COR-L47 (cell line): Measurements from ENCODE around the gene POLR1H.

Experiments used
- DNase-seq: peaks from one replicate; lab custom pipeline; 2025; lab: John Stamatoyannopoulos, UW

The POLR1H gene

DNA sequence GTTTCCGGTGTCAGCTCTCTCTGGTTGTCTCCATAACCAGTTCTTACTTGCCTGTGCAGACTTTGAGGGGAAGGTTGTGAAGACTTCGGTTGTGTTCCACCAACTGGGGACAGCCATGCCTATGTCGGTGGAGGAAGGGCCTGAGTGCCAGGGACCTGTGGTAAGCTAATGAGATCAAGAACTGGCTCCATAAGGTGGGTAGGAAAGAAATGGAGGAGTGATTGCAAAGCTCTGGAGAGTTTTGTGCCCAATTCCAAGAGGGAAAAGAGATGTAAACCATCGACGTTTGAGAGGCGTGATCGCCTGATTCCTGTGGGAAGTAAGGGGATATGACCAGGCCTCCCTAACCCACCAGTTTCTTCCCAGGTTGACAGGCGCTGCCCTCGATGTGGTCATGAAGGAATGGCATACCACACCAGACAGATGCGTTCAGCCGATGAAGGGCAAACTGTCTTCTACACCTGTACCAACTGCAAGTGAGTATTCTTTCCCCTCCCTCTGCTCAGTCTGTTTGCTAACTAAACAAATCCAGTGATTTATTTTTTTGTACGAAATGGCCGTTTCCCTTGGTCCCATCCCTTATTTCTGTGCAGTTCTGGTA, 893 bp downstream of the POLR1H start:
- no peak for DNase-seq

GRCh38 chr6:30062471-30063178, 1.6 kb downstream of the POLR1H start:
- DNase-seq, result no peak

DNA sequence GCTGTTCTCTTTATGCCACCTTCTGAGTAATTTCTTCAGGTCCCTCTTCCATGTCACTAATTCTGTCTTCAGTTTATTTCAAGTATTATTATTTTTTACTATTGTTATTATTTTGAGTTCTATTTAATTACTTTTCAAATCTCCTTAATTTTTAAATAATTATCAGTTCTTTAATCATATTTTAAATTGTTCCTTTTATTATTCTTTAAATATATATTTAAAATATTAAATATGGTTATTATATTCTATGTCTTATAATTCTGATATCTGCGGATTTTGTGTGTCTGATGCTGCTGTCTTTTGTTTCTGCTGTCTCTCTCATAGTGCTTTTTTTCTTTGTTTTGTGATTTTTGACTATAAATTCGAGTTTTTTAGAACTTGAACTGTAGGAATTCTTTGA, 2.2 kb downstream of the POLR1H start:
- no peak for DNase-seq

DNA sequence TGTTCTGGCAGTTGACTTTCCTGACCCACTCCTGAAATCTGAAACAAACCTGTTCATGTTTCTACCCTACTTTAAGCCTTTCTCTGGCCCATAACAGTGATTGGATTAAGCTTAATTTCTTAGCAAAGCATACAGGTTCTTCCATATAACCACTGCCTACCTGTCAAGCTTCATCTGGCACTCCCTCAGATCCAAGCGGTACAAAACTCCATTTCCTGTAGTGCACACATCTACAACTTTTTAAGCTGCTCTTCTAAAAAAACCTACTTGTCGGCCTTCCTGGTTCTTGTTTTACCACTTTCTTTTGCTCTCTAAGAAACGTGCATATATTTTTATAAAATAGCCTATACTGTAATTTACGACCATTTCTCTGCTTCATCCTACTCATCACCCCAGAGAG, 5.0 kb downstream of the POLR1H start:
- no peak for DNase-seq

DNA sequence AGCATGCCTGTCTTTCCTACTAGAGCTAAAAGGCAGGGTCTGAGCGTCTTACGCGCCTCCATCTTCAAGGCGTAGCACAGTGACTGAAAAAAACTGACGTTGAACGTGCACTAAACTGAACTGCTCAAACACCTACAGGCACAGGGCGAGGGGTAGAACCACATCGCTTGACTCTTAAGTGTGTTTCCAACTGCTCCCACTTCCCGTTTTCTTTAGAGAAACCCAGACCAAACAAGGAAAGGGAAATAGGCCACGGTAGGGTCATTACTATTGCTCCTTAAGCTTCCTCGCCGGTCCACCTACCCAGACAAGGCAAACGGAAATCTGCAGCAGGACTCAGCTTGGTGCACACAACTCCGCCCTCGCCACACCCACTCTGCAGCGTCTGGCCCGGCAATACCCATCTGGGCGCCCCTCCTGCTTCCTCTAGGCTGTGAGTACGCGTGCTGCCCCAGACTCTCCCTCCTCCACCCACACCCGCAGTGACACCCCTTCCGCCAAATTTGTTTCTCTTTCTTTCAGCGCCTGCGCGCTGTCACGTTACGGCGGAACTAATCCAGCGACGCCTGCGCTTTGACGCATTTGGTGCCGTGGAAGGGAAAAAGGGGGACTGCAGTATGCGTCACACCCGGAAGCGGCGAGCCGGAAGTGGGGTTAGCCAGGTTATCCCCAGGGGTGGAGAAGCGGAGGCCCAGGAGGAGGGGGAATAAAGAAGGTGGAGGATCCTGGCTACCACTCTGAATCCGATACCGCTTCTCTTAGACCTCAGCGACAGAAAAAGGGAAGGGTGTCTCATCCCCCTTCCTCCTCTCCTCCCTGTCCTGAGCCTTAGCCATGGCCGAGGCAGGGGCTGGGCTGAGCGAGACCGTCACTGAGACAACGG, 5.8 kb downstream of the POLR1H start, which contains the start of gene PPP1R11:
TSS of gene PPP1R11 (plus strand) at position 622 of the 883 bp plus-strand sequence. CDS start at position 835, 213 bp downstream.
- DNase-seq, result peak; percentile 98

GRCh38 chr6:30067460-30068139, 6.5 kb downstream of the POLR1H start:
- peak; percentile 81 for DNase-seq

GRCh38 chr6:30071081-30071818, 10.2 kb downstream of the POLR1H start:
- no peak for DNase-seq

- DNase-seq, result no peak
These were observed 10.8 kb downstream of the POLR1H start for GRCh38 chr6:30071858-30072257.

DNA sequence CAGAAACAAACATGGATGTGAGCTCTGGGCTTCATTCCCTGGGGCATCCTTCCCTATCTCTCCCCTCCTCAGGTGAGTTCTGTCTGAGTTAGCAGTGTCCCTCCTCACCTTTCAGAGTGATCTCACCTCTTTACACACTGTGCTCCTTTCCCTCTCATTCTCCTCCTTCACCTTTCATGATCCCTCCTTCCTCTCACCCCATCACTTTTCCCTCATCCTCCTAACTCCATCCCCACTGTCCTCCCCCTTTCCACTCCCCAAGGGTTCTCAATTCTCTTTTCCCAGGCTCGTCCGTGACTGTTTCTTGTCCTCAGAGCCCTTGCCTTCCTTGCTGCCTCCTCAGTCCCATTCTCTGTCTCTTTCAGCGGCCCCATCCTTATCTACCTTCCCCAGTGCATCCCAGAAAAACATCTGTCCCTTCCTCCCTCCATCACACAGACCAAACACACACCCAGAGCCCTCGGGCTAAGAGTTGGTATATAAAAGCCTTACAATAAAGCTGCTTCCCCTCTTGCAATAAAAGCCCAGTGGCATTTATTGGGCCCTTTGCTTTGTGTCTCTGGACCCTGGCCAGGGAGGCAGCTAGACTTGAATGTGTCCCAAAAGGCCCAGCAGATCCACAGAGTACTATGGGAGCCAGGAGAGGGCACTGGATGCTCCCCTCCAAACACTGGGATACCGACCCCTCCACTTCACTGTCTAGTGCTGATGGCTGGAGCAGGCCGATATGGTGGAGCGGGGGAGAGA, 12.6 kb downstream of the POLR1H start:
- DNase-seq, result no peak

DNA sequence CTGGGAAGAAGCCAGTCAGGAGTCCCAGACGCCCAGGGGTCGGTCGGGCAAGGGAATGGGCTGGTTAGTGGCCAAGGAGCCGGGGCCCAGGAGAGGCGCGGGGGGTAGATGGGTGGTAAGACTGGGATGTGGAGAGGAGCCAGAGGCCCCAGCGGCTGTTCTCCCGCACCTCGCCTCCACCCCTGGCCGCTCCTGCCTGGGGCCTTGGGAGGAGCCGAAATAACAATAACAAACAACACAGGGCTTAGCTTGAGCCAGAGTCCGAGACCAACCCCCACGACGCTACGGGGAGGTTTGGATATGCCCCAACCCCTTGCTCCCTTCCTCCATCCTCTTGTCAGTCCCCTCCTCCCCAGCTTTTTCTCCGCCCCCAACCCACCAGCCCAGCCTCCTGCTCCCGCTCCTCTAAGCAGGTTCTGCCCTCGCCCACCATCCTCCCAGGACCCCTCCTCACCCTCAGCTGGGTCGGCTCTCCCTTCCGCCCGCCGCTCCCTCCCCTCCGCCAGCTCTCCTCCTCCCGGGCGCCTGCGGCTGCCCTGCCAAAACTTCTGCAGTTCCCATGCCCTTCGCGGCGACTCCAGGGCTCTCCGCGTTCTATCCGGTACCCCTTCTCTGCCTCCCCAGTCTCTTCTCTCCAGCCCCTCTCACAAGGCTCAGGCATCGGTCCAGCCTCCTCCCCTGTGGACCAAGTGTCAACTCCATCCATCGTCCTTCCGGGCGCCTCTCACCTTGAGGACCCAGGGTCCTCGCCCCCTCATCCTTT, 13.4 kb downstream of the POLR1H start:
- DNase-seq, result no peak

DNA sequence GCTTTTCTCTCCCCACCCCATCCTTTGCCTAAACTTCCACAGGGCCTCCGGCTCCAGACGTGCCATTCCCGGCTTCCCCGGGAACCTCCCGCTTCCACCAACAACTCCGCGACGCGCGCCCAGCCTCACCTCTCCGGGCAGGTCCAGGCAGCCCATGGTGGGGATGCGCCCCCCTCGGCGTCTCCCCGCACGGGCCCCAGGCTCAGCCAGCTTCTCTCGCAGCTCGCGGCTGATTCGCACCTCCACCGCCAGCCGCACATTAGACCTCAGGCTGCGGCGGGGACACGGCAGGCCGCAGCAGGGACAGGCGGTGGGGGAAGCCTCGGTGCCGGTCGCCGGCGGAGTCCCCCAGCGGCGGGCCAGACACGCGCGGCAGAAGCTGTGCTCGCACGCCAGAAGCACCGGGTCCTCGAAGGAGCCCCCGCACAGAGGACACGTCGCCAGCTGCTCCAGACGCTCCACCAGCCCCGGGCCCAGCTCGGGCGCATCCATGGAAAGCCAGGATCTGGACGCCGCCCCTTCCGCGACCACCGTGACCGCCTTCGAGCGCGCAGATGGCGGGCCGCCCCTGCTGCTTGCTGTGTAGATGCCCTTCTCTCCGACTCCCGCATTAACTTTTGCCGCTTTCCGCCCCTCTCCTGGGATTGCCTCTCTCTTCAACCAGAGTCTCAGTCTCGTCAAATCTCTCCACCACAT, 14.2 kb downstream of the POLR1H start, which contains the start of gene RNF39:
TSS of gene RNF39 (minus strand) at position 676 of the 696 bp plus-strand sequence. CDS start at position 492, 184 bp downstream.
- no peak for DNase-seq

GRCh38 chr6:30075790-30076732, 15.0 kb downstream of the POLR1H start:
- DNase-seq, result no peak

GRCh38 chr6:30077218-30077617, 16.2 kb downstream of the POLR1H start:
- DNase-seq, result no peak

GRCh38 chr6:30087876-30088275, 26.8 kb downstream of the POLR1H start:
- DNase-seq, result no peak

DNA sequence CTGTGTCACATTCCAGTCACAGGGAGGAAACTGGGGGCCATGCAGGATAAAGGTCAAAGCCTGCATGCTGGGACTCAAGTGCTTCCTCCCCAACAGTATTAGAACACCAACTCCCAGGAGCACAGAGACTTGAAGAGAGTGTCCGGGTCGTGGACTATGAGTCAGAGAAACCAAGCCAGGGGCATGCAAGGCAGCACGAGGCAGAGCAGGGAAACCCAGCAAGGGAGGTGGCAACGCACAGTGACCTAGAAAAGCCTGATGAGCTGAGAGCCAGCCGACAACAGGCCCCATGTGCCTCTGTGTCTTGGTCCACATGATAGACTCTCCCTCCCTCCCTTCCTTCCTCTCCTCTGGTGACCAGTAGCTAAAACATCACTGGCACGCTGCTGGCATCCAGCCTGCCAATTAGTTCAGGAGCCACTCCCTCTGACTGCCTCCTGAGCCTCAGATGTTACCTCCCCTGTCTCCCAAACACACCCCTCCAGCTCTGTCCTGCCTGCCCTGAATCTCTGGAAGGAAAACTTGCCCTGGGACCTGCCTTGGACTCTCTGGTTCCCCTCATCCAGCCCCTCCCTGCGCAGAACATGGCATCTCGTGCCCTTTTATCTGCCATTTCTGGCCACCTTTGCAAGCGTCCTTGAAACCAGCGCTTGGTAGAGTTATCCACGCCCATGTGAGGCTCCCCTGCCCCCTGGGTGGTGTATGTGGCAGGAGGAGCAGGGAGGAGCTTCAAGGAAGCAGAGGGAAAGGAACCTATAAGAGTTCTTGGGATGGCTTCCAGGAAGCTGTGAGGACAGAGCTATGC, 30.7 kb downstream of the POLR1H start:
- DNase-seq, result peak; percentile 43

- no peak for DNase-seq
These were observed 31.9 kb downstream of the POLR1H start for GRCh38 chr6:30092852-30093543.
